Fibroblast of lung (primary cell): Measurements from ENCODE around the gene MYO1E.

Experiments used
- CTCF ChIP-seq, 2 donors: IDR thresholded peaks in 1 of 2; conservative IDR thresholded peaks in 1 of 2; 1 replicate in 1 of 2; 2 replicates in 1 of 2; pipeline ENCODE4 v1.5.1; 2011 to 2012; ENCODE audit warnings: low read length in 2 of 2, control low read depth in 1 of 2, inconsistent platforms in 1 of 2, low read depth in 1 of 2, mild to moderate bottlenecking in 1 of 2
- EZH2 ChIP-seq: IDR thresholded peaks from 2 replicates; pipeline ENCODE4 v1.5.1; 2012; ENCODE audit warnings: low read length, control low read depth, mild to moderate bottlenecking; ENCODE audit errors: missing control alignments

- no peak for TF ChIP-seq CTCF (conservative IDR thresholded peaks at IDR 0.05 in 1 of 2, IDR thresholded peaks at IDR 0.05 in 1 of 2; ENCODE audit: low read depth in 1 of 2, low read length in 2 of 2)
- no peak for TF ChIP-seq EZH2
Observed at GRCh38 chr15:59352683-59353082, 20.0 kb downstream of the MYO1E start.
